Measurements from ENCODE around the gene MYO18A. TPM values are rescaled to one million over a fixed set of nuclear protein-coding genes. Genes with fewer than 3 reads are reported as not detected.

Gene MYO18A
- total RNA-seq, 1 donor, result 59.6 TPM

GRCh38 chr17:29079433-29079832 is 100.8 kb downstream of the MYO18A start:
- DNase-seq (ENCODE audit: low read depth), result no peak
- H3K4me3 ChIP-seq (ENCODE audit: low read depth, low read length), result no peak overlapping the region
- TF ChIP-seq, protein P1, sequence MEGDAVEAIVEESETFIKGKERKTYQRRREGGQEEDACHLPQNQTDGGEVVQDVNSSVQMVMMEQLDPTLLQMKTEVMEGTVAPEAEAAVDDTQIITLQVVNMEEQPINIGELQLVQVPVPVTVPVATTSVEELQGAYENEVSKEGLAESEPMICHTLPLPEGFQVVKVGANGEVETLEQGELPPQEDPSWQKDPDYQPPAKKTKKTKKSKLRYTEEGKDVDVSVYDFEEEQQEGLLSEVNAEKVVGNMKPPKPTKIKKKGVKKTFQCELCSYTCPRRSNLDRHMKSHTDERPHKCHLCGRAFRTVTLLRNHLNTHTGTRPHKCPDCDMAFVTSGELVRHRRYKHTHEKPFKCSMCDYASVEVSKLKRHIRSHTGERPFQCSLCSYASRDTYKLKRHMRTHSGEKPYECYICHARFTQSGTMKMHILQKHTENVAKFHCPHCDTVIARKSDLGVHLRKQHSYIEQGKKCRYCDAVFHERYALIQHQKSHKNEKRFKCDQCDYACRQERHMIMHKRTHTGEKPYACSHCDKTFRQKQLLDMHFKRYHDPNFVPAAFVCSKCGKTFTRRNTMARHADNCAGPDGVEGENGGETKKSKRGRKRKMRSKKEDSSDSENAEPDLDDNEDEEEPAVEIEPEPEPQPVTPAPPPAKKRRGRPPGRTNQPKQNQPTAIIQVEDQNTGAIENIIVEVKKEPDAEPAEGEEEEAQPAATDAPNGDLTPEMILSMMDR (IDR thresholded peaks at IDR 0.05; ENCODE audit: insufficient read depth, low read depth, low read length), result no peak

GRCh38 chr17:29078183-29079045 is 101.8 kb downstream of the MYO18A start:
- TF ChIP-seq, protein P1 (IDR thresholded peaks at IDR 0.05; ENCODE audit: insufficient read depth, low read depth, low read length), result no peak
- no peak for DNase-seq (ENCODE audit: low read depth)
- no peak overlapping the region for H3K4me3 ChIP-seq (ENCODE audit: low read depth, low read length)

GRCh38 chr17:29077320-29077719 is 102.9 kb downstream of the MYO18A start:
- no peak overlapping the region for H3K4me3 ChIP-seq (ENCODE audit: low read depth, low read length)
- TF ChIP-seq, protein P1 (IDR thresholded peaks at IDR 0.05; ENCODE audit: insufficient read depth, low read depth, low read length), result no peak
- no peak for DNase-seq (ENCODE audit: low read depth)

DNA sequence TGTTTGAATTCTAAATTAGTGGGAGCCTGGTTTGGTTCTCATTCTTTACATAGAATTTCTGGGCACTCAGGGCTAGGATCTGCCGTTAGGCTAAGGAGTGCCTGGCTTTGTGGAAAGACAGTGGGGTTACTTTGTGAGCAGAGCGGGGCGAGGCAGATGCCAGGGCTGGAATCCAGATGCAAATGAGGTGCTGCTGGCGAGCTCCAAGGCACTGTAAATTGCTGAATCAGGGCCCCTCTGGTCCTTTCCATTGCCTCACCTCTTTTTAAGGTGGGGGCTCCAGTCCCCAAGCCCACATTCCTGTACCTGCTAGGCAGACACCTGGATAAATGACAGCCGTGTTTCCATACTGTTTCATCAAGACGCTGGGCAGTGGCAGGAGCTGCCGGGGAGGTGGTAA is 103.5 kb downstream of the MYO18A start:
- H3K4me3 ChIP-seq (ENCODE audit: low read depth, low read length), result no peak overlapping the region
- TF ChIP-seq, protein P1 (IDR thresholded peaks at IDR 0.05; ENCODE audit: insufficient read depth, low read depth, low read length), result no peak
- no peak for DNase-seq (ENCODE audit: low read depth)

- H3K4me3 ChIP-seq (ENCODE audit: low read depth, low read length), result no peak overlapping the region
- no peak for DNase-seq (ENCODE audit: low read depth)
- TF ChIP-seq, protein P1 (IDR thresholded peaks at IDR 0.05; ENCODE audit: insufficient read depth, low read depth, low read length), result no peak
Observed at GRCh38 chr17:29076087-29076486, 104.1 kb downstream of the MYO18A start.

DNA sequence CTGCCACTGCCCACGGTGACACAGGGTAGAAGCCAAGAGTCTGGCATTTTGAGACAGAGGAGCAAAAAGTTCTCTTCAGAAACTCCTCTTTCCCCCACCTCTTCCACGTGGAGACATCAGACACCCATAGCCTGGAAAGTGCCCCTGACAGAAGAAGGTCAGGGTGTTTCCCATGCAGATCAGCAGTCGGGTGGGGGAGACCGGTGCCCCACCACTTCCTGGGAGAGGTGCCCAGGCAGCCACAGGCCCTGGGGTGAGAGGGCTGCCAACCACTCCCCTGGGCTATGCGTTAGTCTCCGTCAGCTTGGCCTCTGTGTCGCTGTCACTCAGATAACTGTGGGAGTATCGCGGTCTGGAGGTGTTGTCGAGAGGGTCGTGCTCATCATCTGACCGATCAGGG is 105.7 kb downstream of the MYO18A start:
- TF ChIP-seq, protein P1 (IDR thresholded peaks at IDR 0.05; ENCODE audit: insufficient read depth, low read depth, low read length), result no peak
- no peak for DNase-seq (ENCODE audit: low read depth)
- H3K4me3 ChIP-seq (ENCODE audit: low read depth, low read length), result no peak overlapping the region
